ENCODE measurements around the gene NKD2.

GRCh38 chr5:1080432-1080831 is 71.8 kb downstream of the NKD2 start:
- TF ChIP-seq EZH2phosphoT487 (IDR thresholded peaks at IDR 0.05; ENCODE audit: insufficient read depth, low read depth): no peak
- TF ChIP-seq EZH2 (IDR thresholded peaks at IDR 0.05; ENCODE audit: insufficient read depth, poor library complexity, severe bottlenecking): no peak
